Head of caudate nucleus (tissue), 42 donors: ENCODE measurements around the gene HAGH.
A peak's percentile ranks its signal among the peaks of the same experiment; 100 is the strongest.

Experiments used
- DNase-seq, 42 donors: peaks; one replicate each; pipeline versions ENCODE4 v3.0.0 to v3.0.0-alpha.2; 2020 to 2021; ENCODE audit warnings: mixed read lengths in 7 of 42
- intact Hi-C: fragments of 100-400 bp; cut with DNase I; formaldehyde crosslinking; loops from one replicate; pipeline ENCODE4 v1.15.0; 2022

Gene HAGH

GRCh38 chr16:1769402-1770300, 57.0 kb downstream of the HAGH start:
- intact Hi-C loops: loop anchor here (10.0 kb wide), 1 partner anchor 65 kb away; the partner anchor contains the start of gene MAPK8IP3

GRCh38 chr16:1768767-1769401, 57.7 kb downstream of the HAGH start:
- intact Hi-C loops: loop anchor here (10.0 kb wide), 1 partner anchor 64 kb away; the partner anchor contains the start of gene MAPK8IP3
- no peak for DNase-seq

More at GRCh38 chr16:1769402-1770300, 57.0 kb downstream of the HAGH start:
- DNase-seq: peak in 13 of 42 donors; percentile 11 to 63 (median 38)

GRCh38 chr16:1768061-1768766, 58.4 kb downstream of the HAGH start:
- intact Hi-C loops: loop anchor here (10.0 kb wide), 1 partner anchor 63 kb away; the partner anchor contains the start of gene MAPK8IP3
- DNase-seq: no peak

GRCh38 chr16:1767116-1767994, 59.3 kb downstream of the HAGH start:
- intact Hi-C loops: loop anchor here (10.0 kb wide), 1 partner anchor 63 kb away; the partner anchor contains the start of gene MAPK8IP3
- DNase-seq: no peak

- no peak for DNase-seq
- intact Hi-C loops: loop anchor here (10.0 kb wide), 1 partner anchor 62 kb away; the partner anchor contains the start of gene MAPK8IP3
Observed at GRCh38 chr16:1766701-1767100, 59.9 kb downstream of the HAGH start.

GRCh38 chr16:1766231-1766630, 60.4 kb downstream of the HAGH start:
- intact Hi-C loops: loop anchor here (10.0 kb wide), 1 partner anchor 61 kb away; the partner anchor contains the start of gene MAPK8IP3
- DNase-seq: no peak

GRCh38 chr16:1765826-1766225, 60.8 kb downstream of the HAGH start:
- DNase-seq: no peak
- intact Hi-C loops: loop anchor here (10.0 kb wide), 1 partner anchor 61 kb away; the partner anchor contains the start of gene MAPK8IP3

- intact Hi-C loops: loop anchor here (10.0 kb wide), 1 partner anchor 60 kb away; the partner anchor contains the start of gene MAPK8IP3
- DNase-seq: peak in 12 of 42 donors; percentile 19 to 65 (median 42)
Observed at GRCh38 chr16:1764971-1765370, 61.7 kb downstream of the HAGH start.

GRCh38 chr16:1763521-1764511, 62.8 kb downstream of the HAGH start:
- DNase-seq: peak in 23 of 42 donors; percentile 32 to 70 (median 48)
- intact Hi-C loops: loop anchor here (10.0 kb wide), 1 partner anchor 59 kb away; the partner anchor contains the start of gene MAPK8IP3

GRCh38 chr16:1762879-1763520, 63.6 kb downstream of the HAGH start:
- intact Hi-C loops: loop anchor here (10.0 kb wide), 1 partner anchor 58 kb away; the partner anchor contains the start of gene MAPK8IP3
- DNase-seq: no peak

- DNase-seq: no peak
- intact Hi-C loops: loop anchor here (10.0 kb wide), 1 partner anchor 58 kb away; the partner anchor contains the start of gene MAPK8IP3
Observed at GRCh38 chr16:1762196-1762878, 64.3 kb downstream of the HAGH start.

- intact Hi-C loops: loop anchor here (10.0 kb wide), 1 partner anchor 57 kb away; the partner anchor contains the start of gene MAPK8IP3
- no peak for DNase-seq
Observed at GRCh38 chr16:1761751-1762150, 64.9 kb downstream of the HAGH start.

GRCh38 chr16:1760911-1761310, 65.7 kb downstream of the HAGH start:
- intact Hi-C loops: loop anchor here (10.0 kb wide), 1 partner anchor 56 kb away; the partner anchor contains the start of gene MAPK8IP3
- no peak for DNase-seq

GRCh38 chr16:1759511-1759910, 67.1 kb downstream of the HAGH start:
- DNase-seq: no peak
- intact Hi-C loops: no loop called here

GRCh38 chr16:1758923-1759322, 67.7 kb downstream of the HAGH start:
- intact Hi-C loops: no loop called here
- no peak for DNase-seq
